ENCODE results near the gene CLN6.
"Not testable (repeated sequence)": the region's sequence is repeated elsewhere in the genome, so short reads cannot be mapped to it uniquely, and the experiment has no call there.

The CLN6 gene

DNA sequence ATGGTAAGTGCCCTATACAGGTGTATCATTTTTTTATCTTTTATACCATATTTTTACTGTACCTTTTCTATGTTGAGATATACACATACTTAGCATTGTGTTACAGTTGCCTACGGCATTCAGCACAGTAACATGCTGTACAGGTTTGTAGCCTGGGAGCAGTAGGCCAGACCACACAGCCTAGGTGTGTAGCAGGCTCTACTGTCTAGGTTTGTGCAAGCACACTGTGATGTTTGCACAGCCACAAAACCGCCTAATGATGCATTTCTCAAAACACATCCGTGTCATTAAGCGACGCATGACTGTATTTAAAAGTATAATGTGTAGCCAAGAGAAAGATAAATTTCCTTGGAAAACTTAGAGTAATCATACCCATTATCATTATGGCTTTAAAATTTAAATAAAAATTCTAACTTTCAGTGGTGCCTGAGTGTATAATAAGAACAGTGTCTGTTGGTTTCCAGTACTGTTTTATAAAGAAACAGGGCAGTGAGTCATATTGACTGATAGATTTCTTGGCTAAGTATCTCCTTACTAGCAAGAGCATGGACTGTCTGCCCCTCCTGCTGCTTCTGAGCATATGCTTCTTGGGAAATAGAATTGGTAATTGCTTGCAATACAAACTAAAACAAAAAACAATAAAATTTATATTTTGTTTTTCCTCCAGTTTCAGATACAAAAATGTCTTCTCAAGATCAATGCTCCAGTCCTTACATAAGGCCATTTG lies 42.7 kb downstream of the CLN6 start:
- peak; percentile 64 for DNase-seq

DNA sequence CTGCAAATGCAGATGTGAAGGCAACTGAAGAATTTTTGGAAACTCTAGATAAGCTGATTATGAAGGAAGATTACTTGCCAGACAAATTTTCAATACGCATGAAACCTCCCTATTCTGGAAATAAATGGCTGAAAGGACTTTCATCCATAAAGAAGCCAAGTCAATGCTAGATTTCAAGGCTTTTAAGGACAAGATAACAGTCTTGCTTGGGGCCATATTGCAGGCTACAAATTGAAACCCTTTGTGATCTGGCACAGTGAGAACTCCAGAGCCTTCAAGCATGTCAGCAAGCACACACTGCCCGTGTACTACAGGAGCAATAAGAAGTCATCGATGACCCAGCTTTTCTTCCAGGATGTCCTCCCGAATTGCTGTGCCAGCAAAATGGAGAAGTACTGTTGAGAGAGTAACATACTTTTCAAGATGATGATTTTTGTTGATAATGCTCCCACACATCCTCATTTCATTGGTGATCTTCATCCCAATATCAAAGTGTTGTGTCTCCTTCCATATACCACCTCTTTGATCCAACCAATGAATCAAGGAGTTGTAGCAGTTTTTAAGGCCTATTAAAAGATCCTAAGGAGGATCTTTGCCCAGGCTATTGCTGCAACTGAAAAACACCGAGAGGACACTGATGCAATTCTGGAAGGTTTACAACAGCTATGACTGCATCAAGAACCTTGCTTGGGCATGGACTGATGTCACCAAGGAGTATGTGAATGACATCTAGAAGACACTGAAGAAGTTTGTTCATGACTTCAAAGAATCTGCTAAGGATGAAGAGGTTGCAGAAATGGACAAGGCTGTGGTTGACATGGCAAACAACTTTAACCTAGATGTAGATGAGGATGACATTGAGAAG lies 44.7 kb downstream of the CLN6 start:
- no peak for DNase-seq

DNA sequence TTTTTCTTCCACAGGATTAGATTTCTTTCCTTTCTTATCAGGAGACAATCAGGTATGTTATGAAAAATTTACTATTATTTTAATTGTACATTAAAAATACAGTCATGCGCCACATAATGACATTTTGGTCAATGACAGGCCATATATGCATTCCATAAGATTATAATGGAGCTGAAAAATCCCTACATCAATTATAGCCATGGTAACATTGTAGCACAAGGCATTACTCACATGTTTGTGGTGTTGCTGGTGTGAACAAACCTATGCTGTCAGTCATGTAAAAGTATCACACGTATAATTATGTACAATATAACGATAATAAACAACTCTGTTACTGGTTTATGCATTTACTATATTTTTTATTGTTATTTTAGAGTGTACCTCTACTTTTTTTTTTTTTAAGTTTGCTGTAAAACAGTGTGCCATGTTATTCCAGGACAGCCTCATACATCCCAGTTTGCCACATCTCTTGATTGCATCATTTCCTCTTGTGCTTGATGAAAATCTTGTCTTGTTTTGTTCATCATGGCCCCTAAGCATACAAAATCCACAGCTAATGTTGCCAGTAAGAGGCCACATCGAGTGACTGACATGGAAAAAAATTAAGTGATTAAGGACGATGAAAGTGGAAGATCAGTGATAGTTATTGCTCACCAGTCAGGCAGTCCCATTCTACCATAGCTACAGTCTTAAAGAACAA lies 45.8 kb downstream of the CLN6 start:
- peak; percentile 52 for DNase-seq

DNA sequence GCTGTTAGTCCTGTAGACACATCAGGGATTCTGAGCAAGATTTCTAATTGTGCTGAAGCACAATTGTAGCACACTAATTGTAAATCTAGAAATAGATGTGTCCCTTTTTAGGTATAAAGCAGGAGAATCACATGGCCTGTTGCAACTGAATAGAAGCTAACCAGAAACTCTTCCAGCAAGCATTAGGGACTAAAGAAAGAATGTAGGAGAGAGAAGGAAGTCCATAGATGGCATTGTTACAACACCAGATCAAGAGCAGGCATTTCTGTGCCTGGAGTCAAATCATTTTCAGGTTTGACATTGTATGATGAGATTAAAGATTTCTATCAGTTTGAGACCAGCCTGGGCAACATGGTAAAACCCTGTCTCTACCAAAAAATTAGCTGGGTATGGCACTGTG lies 51.8 kb downstream of the CLN6 start:
- no peak for DNase-seq

DNA sequence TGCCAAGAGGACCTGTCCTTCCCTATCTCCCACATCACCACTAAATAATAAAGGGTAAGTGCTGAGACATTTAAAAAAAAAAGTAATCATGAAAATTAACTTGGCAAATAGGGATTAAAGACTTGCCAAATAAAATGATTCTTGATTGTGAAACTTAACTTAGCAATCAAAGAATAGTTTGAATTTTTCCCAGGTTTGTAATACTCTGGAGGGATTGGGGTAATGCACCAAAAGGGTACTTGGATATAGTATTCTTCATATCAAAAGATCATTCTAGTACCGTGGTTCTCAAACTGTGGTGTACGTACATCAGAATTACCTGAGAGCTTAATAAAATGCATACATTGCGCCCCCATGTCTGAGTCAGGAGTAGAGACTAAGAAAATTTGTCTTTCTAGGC lies 52.9 kb downstream of the CLN6 start:
- DNase-seq, result no peak

DNA sequence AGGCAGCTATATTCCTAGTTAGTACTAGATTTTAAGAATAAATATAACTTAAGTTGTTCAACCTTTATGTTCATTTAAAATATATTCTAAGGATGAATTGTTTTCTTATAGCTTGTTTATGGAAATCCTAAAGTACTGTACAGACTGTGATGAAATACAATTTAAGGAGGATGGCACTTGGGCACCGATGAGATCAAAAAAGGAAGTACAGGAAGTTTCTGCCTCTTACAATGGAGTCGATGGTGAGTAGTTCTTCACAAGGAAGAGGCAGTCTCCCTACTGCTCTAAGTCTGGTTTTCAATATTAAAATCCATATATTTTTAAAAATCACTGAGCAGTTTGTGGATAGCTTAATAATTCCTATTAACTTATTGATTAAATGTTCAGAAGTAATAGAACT lies 54.0 kb downstream of the CLN6 start:
- no peak for DNase-seq

DNA sequence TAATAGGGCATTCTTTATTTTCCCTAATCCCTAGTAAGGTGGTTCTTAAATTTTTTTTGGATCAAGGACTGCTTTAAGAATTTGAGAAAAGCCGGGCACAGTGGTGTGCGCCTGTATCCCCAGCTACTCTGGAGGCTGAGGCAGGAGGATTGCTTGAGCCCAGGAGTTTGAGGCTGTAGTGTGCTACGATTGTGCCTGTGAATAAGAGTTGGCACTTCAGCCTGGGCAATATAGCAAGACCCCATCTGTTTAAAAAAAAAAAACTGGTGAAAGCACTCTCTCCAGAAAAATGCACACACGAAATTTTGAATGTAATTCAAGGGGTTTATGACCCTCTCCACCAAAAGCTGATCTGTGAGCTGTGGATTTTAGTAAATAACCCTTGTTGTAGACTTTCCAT lies 56.4 kb downstream of the CLN6 start:
- DNase-seq, result no peak

DNA sequence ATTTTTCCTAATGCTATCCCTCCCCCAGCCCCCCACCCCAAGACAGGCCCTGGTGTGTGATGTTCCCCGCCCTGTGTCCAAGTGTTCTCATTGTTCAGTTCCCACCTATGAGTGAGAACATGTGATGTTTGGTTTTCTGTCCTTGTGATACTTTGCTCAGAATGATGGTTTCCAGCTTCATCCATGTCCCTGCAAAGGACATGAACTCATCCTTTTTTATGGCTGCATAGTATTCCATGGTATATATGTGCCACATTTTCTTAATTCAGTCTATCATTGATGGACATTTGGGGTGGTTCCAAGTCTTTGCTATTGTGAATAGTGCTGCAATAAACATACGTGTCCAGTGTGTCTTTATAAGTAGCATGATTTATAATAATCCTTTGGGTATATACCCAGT lies 57.5 kb downstream of the CLN6 start:
- DNase-seq, result not testable (repeated sequence)

DNA sequence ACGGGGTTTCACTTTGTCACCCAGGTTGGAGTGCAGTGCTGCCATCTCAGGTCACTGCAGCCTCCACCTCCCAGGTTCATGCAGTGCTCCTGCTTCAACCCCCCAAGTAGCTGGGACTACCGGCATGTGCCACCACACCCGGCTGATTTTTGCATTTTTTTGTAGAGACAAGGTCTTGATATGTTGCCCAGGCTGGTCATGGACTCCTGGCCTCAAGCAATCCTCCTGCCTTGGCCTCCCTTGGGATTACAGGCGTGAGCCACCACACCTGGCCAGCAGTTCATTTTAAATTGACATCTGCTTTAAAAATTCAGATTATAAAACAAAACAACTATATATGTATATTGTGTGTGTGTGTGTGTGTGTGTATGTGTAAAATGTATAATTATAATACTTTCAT lies 62.7 kb downstream of the CLN6 start:
- no peak for DNase-seq

DNA sequence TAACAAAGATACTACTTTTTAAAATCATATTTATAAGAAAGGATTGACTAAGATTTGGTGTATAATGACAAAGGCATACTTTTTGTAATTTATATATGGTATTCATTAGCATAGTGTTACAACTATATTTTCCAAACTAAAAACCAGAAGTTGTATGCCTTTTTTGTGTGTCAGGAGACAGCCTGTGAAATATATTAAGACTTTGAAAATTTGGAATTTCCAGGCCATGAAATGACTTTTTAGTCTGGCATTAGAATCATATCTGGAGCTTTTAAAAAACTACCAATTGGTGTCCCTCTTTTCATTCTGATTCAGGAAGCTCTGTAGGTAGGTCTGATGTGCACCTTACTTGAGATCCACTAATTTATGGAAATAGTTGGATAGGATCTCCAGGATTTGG lies 66.3 kb downstream of the CLN6 start:
- no peak for DNase-seq

DNA sequence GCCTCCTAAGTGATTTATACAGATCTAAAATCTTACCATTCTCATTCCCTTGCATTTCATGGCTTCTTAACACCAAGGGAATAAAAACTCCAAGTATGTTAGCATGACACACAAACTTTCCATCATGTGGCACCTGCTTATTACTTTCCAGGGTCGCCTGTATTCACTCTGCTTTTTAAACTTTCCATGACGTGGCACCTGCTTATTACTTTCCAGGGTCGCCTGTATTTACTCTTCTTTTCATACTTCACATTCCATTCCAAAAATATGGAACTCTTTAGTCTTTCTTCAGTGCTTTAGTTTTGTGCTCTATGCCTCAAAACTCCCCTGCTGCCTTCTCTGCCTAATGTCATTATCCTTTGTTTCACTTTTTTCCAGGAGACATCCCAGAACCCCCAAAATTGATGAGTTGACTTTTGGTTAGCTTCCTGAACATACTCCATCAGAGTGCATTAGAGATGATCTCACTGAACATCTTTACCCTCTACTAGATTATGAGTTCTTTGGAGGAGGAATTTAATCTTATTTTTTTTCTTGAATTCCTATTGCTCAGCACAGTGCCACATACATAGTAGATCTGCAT lies 71.4 kb downstream of the CLN6 start:
- DNase-seq, result peak; percentile 20

DNA sequence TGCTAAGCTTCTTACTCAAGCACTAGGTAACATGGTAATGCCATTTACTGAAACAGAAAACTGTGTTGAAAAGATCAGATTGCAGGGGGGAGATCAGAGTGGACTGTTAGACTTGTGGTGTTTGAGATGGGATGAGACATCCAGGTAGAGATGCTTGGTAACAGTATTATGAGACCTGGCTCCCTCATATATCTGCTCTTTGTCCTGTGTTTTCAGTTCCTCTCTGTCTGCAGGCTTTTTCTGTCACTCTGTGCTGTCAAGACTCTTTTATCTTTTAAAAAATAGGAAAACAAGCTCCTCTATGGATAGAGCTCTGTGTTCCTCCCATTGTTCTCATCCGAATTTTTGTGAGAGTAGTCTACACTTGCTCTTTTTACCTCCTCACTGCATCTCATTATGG lies 72.5 kb downstream of the CLN6 start:
- no peak for DNase-seq
